Fibroblast of the aortic adventitia (primary cell): ENCODE results near the gene PCBP3. TPM values are rescaled to one million over a fixed set of nuclear protein-coding genes. Genes with fewer than 3 reads are reported as not detected.
A peak's percentile ranks its signal among the peaks of the same experiment; 100 is the strongest.
"Not testable (repeated sequence)": the region's sequence is repeated elsewhere in the genome, so short reads cannot be mapped to it uniquely, and the experiment has no call there.

Experiments
- DNase-seq: peaks from one replicate; pipeline ENCODE4 v3.0.0-alpha.2; 2010; ENCODE audit warnings: low read depth
- H3K4me3 ChIP-seq: 2 replicates; pipeline ENCODE4 v1.5.1; 2011; ENCODE audit warnings: low read depth, mild to moderate bottlenecking, control low read depth, low read length, moderate library complexity
- total RNA-seq: library from RNA; depleted of rRNA; stranded (reverse); fragments of >200 nt; gene quantifications from 2 replicates; pipeline ENCODE4 v1.2.3, GENCODE V29; 2012; ENCODE audit warnings: low replicate concordance
- TF ChIP-seq, protein P1 (sequence below): IDR thresholded peaks from 2 replicates; pipeline ENCODE4 v1.5.1; 2011; ENCODE audit warnings: mild to moderate bottlenecking, low read length, control low read depth, inconsistent platforms; ENCODE audit not compliant: insufficient read depth

PCBP3 gene
- total RNA-seq, 1 donor, result 1.2 TPM

DNA sequence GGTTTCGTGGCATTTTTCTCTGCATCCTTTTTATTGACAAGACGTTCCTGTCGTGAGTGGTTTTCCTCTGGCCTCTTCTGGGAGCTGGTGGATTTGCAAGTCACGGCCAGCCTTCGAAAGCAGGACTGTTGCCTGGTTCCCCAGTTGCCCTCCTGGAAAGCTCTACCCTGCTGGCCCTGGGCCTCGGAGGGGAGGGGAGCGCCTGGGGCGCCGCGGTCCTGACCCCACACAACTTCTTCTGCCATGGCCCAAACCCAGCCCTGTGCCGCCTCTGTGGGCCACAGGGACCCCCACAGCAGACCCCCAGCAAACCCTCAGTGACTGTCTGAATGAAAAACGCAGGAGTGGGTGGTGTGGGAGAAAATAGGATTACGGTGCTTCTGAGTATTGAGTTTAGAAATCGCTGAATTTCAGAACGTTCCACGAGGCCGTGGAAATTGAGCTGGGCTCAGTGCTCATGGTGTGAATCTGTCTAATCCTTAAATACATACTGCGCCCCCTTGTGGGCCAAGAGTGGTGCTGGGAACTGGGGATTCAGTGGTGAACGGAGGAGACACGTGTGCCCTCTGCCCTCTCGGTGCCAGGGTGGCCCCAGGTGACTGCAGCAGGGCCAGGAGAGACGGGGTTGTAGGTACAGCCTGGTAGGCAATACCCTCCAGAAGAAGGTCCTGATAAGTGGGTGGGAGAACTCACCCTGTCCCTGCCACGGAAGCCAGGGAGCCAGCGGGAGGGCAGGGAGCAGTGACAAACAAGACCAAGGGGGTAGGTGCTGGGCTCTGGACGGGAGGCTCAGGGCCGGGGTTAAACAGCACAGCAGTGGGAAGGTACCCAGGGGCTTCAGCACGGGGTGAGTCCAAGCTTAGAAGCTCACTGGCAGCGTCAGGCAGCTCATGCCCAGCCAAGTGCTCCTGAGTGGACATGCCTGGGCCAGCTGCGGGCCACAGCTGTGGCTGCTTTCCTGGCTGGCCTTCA, 236.9 kb downstream of the PCBP3 start:
- peak; percentile 73 for DNase-seq
- TF ChIP-seq, protein P1, sequence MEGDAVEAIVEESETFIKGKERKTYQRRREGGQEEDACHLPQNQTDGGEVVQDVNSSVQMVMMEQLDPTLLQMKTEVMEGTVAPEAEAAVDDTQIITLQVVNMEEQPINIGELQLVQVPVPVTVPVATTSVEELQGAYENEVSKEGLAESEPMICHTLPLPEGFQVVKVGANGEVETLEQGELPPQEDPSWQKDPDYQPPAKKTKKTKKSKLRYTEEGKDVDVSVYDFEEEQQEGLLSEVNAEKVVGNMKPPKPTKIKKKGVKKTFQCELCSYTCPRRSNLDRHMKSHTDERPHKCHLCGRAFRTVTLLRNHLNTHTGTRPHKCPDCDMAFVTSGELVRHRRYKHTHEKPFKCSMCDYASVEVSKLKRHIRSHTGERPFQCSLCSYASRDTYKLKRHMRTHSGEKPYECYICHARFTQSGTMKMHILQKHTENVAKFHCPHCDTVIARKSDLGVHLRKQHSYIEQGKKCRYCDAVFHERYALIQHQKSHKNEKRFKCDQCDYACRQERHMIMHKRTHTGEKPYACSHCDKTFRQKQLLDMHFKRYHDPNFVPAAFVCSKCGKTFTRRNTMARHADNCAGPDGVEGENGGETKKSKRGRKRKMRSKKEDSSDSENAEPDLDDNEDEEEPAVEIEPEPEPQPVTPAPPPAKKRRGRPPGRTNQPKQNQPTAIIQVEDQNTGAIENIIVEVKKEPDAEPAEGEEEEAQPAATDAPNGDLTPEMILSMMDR, result peak; percentile 62

DNA sequence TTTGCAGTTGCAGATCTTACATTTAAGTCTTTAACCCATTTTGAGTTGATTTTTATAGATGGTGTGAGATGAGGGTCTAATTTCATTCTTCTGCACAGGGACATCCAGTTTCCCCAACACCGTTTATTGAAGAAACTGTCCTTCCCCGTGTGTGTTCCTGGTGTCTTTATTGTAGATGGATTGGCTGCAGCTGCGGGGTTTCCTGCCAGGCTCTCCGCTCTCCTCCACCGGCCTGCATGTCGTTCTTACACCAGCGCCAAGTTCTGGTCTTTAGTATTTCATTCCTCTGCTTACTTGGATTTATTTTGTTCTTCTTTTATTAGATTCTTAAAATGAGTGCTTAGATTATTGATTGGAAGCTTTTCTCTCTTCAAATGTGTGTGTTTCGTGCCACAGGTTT, 239.1 kb downstream of the PCBP3 start:
- H3K4me3 ChIP-seq, result no peak overlapping the region
- TF ChIP-seq, protein P1, result no peak
- DNase-seq, result no peak

More for the DNA sequence above, 236.9 kb downstream of the PCBP3 start:
- H3K4me3 ChIP-seq, result no peak overlapping the region

DNA sequence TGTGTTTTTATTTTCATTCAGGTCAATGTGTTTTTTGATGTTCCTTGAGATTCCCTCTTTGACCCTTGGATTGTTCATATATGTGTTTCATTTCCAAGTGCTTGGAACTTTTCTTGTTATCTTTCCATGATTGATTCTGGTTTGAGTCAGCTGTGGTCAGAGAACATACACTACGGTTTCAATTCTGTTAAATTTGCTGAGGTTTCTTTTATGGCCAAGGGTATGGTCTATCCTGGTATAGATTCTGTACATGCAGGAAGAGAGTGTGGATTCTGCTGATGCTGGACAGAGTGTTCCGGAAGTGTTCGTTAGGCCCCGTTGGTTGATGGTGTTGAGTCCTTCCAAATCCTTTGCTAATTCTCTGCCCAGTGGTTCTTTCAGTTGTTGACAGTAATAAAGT, 239.6 kb downstream of the PCBP3 start:
- DNase-seq, result no peak
- no peak overlapping the region for H3K4me3 ChIP-seq
- TF ChIP-seq, protein P1, result no peak

DNA sequence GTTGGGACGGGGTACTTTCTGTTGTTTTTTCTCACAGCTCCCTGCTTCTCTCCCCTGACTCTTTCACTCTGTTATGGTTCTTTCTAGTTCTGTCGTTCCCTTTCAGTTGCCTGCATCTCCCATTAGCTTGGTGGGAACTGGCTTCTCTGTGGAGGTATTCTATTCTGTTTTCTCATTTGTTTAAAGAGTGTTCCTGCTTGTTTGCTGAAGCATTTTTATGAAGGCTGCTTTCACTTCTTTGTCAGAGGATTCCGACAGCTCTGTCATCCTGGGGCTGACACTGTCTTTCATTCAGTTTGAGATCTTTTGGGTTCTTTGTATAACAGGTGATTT, 242.0 kb downstream of the PCBP3 start:
- DNase-seq, result no peak
- no peak overlapping the region for H3K4me3 ChIP-seq
- TF ChIP-seq, protein P1, result no peak

DNA sequence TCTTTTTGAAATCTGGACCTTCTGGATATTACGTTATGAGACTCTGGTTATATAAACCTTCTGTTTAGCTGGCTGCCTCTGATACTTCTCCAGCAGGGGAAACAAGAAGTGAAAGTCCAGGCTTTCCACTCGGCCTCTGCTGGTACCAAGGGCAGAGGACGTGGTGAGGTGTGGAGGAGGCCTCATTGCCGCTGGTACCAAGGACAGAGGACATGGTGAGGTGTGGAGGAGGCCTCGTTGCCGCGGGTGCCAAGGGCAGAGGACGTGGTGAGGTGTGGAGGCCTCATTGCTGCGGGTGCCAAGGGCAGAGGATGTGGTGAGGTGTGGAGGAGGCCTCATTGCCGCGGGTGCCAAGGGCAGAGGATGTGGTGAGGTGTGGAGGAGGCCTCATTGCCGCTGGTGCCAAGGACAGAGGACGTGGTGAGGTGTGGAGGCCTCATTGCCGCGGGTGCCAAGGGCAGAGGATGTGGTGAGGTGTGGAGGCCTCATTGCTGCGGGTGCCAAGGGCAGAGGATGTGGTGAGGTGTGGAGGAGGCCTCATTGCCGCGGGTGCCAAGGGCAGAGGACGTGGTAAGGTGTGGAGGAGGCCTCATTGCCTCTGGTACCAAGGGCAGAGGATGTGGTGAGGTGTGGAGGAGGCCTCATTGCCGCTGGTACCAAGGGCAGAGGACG, 242.5 kb downstream of the PCBP3 start:
- not testable (repeated sequence) for H3K4me3 ChIP-seq, DNase-seq

DNA sequence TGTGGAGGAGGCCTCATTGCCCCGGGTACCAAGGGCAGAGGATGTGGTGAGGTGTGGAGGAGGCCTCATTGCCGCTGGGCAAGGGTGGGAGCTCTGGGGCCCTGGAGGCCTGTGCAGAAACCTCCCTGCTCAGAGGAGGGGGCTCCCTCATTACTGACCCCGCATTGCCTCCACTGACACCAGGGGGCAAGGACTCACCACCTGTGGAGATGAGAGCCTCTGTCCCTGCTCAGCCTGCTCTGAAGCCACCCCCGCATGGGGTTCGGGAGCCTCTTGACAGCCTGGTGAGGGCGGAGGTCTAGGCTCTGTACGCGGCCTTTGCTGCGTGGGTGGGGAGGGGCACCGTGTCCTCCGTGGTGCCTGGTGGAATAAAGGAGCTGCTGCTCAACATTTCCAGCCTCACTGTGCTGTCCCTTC, 243.1 kb downstream of the PCBP3 start:
- no peak overlapping the region for H3K4me3 ChIP-seq
- DNase-seq, result no peak
- TF ChIP-seq, protein P1, result no peak

DNA sequence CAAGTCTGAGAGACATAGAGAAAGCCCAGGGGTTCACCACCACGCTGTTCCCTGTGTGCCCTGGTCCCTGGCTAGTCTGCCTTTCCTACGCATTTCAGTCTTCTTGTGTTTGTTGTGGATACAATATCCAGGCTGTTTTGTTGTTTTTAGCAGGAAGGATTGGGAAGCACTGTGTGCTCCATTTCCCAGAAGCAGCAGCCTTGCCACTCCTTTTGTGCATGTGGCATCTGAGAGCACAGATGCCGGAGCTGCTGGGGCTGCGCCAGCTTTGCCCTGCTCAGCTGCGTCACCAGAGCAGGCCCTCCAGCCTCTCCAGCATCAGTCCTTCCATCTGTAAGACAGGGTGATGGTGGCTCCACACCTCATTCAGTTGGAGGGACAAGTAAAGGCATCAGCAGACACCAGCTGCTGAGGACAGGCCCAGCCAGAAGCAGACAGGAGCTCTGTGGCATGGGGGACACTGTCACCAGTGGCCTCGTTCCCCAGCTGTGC, 243.6 kb downstream of the PCBP3 start:
- TF ChIP-seq, protein P1, result no peak
- H3K4me3 ChIP-seq, result no peak overlapping the region
- DNase-seq, result no peak
